Myocyte (in vitro differentiated cells): ENCODE measurements around the gene CCL23. TPM values are rescaled to one million over a fixed set of nuclear protein-coding genes. Genes with fewer than 3 reads are reported as not detected.
"Not testable (repeated sequence)": the region's sequence is repeated elsewhere in the genome, so short reads cannot be mapped to it uniquely, and the experiment has no call there.

Experiments used
- DNase-seq: peaks from one replicate; pipeline ENCODE4 v3.0.0-alpha.2; 2012; ENCODE audit warnings: low read depth
- polyA plus RNA-seq: library from polyadenylated mRNA; unstranded; fragments of >200 nt; gene quantifications from one replicate; pipeline ENCODE4 v1.2.1, GENCODE V29; 2012; ENCODE audit warnings: missing spikeins
- total RNA-seq: library from RNA; depleted of rRNA; stranded (reverse); fragments of >200 nt; gene quantifications from 2 replicates; pipeline ENCODE4 v1.2.3, GENCODE V29; 2014

Gene CCL23
- not detected in 2 replicates for total RNA-seq
- not detected for polyA plus RNA-seq

DNA sequence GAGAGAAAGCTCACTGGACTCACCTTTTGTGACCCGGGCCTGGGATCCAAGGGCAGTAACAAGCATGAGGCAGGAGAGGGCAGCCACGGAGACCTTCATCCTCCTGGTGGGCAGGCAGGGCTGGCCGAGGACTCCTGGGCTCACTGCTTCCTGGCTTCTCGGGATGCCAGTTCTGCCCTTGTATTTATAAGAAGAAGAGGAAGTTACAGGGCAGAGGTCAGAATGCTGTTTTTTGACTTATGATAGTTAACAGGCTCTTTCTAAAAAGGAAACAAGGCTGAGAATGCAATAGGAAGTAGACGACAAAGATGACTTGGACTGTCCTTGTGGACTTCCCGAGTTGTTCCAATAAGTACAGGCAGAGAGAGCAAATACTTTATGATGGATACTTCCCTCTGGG is at the start of gene CCL23:
TSS of gene CCL23 (minus strand) at position 174 of the 400 bp plus-strand sequence. CDS start at position 99, 75 bp downstream.
- no peak for DNase-seq

DNA sequence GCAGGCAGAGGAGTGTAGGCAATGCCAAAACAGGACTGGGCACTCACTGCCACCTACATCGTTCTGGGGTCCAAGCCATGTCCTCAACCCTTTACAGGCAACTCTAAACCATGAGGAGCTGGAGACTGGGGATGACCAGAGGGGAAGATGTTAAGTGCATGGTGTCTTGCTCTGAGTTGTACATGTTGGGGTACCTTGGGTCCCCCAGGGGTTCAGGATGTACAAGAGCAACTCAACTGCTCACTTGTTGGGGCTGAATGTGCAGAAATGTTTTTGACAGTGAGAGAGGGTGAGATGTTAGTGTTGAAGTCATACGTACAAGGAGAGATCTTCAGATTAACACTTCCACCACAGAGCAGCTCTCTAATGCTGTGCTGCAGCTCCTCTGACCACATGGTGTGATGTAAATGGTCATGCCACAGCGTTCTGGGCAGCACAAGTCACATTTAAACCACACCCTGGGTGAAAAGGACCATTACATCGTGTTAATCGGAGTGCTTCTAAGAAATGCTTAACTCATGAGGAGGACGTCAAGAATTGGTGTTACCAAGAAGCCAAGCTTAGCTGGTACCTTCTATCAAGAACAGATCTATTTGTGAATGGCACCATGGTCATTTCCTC is 48.7 kb upstream of the CCL23 start:
- no peak for DNase-seq

- no peak for DNase-seq
Observed at GRCh38 chr17:36063786-36064541, 46.2 kb upstream of the CCL23 start, which contains the start of gene CCL18. CCL18 (plus strand) TSS chr17:36064272; CDS start chr17:36064343, 71 bp downstream.

- DNase-seq = no peak
Observed at GRCh38 chr17:36060816-36061215, 43.0 kb upstream of the CCL23 start.

DNA sequence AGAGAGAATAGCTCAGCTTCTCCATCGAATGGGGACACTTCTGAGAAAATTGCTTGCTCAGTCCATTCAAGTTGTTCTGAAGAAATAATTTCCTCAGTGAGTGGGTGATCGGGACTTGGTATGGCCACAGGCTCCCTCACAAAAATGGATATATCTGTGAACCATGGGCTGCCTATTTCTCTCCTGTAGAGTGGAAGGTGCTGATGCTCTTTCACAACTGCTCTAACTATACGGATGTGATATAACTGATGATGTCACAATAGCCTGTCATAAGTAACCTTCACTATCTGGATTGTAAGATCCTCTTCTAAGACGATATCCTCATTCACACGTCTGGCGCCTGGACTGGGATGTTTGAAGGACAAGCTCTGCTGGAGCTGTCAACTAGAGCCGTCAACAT is 41.6 kb upstream of the CCL23 start:
- no peak for DNase-seq

DNA sequence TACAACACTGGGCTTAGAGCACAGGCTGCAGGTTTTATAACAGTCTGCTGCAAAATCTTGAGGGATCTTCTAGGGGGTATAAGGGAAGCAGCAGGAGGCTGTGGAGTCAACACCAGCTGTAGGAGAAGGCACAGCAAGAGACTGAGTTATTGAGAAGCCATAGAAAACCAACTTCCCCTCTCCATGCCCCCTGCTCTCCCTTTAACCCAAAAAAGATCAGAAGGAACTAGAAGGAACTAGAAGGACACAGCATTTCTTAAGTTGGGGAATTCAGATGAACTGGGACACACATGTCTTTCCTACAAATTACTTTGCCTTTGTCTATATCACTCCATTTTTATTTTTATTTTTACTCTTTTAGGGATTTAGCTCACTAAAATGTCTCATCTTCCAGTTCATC is 40.1 kb upstream of the CCL23 start:
- no peak for DNase-seq

- no peak for DNase-seq
Observed at GRCh38 chr17:36055921-36056520, 38.2 kb upstream of the CCL23 start.

DNA sequence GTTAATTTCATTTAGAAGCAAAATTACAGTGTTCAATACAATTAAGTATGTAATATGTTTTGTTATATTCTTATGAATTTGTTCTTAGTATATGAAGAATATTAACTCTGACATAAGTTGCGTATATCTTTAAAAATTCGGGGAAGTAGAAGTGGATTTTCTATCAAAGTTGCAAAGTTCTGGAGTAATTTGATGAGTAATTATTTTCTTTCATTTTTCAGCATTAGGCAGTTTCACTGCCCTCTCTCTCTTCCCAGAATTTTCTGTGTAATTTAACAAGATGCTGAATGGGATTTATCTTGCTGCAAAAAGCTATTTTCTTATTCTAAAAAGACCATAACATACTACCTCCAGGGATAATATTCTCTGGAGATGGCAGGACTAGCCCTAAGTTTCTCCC is 37.4 kb upstream of the CCL23 start:
- no peak for DNase-seq

DNA sequence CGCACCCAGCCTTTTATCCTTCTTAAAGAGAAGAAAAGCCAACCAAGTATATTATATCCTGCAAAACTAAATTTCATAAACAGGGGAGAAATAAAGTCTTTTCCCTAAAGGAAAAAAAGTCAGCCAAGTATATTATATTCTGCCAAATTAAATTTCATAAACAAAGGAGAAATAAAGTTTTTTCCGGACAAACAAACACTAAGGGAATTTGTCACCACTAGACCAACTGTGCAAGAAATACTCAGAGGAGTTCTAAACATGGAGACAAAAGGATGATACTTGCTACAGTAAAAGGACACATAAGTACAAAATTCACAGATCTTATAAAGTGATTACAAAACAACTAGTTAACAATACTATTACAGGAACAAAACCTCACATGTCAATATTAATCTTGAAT is 31.9 kb upstream of the CCL23 start:
- DNase-seq = no peak

DNA sequence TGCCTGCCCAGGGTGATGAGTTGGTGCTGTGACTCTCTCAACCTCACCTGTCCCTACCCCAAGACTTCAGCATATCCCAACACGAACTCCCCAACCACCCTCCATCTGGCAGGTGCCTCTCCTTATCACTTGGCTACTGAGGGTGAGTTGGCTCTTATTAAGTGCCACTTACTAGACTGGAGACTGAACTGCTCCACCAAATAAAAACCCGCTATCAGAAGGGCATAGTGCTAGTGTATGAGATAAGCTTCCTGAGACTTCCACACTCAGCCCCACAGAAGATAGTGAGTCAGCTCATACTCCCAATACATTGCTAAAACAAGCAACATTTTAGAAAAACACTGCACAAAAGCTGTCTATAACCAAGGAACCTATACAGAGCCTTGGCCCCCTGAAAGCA is 30.3 kb upstream of the CCL23 start:
- DNase-seq = no peak

GRCh38 chr17:36036235-36036634 is 18.5 kb upstream of the CCL23 start:
- DNase-seq = no peak

GRCh38 chr17:36034127-36034526 is 16.4 kb upstream of the CCL23 start:
- no peak for DNase-seq

DNA sequence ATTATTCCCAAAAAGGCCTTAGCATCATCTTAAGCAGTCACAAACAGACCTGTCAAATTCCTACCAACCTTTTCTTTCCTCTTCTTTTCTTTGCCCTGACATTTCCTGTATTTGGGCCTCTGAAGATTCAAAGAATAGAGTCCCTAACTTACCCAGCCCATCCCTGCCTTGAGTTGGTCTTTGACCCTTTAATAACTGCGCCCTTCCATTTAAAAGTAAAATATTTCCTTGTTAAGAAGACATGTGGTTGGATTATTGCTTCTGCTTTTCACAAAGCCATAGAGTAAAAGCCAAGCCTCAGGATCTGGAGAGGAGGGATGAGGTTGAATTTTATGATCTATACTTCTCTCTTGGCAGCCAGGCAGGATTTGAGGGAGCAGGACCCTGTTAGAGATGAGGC is 13.2 kb upstream of the CCL23 start:
- no peak for DNase-seq

DNA sequence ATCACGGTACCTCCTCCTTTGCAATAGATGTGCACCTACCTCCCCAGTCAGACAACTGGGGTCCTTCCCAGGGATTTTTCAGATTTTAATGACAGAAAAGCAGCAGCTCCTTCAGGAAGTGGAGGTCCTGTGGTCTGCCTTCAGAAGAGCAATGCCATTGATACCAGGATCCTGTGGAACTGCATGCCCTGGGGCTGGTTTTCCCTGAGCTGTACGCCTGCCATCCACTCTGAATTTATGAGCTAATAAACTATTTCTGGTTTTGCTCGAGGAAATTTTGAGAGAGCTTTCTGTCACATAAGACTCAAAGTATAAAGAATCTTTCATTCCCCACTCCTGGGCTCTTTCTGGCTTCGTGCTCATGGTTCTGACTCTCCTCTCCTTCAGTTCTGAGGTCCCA is 10.0 kb upstream of the CCL23 start:
- DNase-seq = no peak

DNA sequence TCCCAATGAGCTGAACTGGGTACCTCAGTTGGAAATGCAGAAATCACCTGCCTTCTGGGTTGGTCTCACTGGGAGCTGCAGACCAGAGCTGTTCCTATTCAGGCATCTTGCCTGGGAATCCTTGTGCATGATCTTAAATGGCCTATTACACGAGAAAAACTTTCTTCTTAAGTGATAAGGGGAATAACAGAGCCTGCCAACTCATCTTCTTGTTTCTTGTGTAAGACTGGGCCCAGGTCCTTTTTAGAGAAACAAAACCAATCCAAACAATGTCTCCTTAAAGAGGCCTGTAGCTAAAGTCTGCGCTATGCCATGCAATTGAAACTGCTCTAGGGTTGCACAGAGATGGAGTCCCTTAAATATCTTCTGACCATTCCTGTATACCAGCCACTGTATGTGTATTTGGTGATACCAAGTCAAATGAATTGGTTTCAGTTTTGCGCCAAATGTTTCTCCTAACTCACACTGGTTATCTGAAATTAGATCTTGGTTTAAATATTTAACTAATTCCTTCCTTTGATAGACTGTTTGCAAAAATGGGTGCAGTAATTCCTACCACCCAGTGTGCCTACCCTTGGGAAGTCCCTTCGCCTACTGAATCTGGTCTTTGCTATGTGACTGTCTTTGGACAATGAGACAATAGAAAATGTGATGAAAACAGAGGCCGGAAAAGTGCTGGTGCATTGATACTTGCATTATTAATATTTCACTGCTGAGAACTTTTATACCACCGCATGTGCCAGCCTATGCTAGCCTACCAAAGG is 6.5 kb upstream of the CCL23 start:
- no peak for DNase-seq

DNA sequence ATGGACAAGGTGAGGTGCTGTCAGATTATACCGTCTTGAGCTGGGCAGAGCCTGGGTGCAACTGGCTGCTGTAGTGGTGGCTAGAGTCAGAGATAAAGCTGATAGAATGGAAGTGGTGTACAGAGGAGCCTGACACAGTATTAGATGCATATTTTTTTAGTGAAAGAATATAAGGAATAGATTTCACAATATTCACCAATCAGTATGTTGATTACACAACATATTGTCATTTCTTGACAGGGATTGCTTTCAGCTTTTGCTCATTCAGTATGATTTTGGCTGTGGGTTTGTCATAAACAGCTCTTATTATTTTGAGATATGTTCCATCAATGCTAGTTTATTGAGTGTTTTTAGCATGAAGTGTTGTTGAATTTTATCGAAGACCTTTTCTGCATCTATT is 1.7 kb upstream of the CCL23 start:
- DNase-seq = no peak

DNA sequence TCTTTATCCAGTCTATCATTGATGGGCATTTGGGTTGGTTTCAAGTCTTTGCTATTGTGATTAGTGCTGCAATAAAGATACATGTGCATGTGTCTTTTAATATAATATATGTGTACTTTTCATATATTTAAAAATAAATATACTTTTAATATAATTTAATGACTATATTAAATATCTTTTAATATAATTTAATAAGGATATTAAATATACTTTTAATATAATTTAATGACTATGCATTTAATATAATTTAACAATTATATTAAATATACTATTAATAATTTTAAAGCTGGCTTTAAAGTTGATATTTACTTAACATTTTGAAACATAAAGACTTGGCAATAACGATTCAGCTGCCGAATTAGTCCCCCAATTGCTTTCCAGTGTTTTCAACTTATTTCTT is 1.2 kb downstream of the CCL23 start:
- no peak for DNase-seq

DNA sequence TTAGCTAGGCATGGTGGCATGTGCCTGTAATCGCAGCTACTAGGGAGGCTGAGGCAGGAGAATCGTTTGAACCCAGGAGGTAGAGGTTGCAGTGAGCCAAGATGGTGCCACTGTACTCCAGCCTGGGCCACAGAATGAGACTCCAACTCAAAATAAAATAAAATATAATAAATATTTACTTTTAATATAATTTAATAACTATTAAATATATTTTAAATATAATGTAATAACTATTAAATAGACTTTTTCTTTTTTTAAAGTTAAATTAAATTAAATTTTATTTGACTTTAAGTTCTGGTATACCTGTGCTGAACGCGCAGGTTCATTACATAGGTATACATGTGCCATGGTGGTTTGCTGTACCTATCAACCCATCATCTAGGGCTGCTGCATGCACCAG is 1.9 kb downstream of the CCL23 start:
- DNase-seq = not testable (repeated sequence)

DNA sequence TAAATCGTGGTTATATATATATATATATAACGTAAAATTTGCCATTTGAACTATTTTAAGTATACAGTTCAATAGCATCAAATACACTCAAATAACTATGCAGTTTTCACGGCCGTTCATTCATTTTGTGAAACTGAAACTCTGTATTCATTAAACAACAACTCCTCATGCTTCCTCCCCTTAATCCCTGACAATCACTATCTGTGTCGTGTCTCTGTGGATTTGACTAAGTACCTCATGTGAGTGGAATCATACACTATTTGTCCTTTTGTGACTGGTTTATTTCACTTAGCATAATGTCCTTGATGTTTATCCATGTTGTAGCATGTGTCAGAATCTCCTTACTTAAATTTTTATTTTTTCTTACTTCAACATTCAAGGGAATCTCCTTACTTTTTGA is 2.8 kb downstream of the CCL23 start:
- DNase-seq = no peak

DNA sequence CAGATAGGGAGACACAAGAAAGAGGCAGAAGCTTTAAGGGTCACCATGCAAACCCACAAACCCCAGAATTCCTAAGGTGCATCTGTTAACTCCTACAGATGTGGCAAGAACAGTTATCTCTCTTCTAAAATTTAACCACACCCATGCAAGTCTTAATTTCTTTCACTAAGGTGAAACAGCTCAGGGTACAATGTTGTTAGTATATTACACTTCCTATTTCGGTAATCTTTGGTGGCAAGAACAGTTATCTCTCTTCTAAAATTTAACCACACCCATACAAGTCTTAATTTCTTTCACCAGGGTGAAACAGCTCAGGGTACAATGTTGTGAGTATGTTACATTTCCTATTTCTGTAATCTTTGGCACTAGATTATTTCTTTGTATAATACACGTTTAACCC is 6.6 kb downstream of the CCL23 start:
- no peak for DNase-seq

DNA sequence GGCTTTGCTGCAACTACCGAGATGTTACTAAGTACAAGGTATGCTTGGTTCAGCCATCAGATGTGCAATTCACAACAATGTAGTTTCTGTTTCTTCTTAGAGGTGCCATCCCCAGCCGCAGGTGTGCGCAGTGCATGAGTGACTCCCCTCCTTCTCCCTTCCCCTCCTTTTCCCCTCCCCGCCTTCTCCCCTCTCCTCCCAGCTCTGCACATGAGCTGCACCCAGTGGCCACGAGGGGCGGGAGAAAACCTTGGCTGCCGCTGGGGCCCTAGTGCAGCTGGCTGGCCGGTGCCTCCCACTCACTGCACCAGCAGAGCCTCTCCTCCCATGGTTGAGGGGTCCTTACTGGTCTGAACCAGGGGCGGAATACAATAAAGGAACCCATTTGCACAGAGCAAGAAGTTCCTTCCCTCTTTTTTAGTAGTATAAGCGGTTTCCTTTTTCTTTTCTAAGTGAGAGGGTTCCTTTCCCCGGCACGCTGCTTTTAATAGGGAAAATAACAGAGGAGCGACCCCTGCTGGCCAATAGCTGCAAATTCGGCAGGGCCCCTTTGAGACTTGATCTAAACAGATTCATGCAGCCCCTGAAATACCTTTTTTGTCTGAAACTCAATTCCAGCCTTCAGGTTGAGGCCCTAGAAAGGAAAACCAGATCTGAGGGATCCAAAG is 8.6 kb downstream of the CCL23 start:
- DNase-seq = no peak
